ACC112 (cell line): ENCODE data around the gene FARSB.

Experiments
- H2AFZ ChIP-seq: fragments of 200-600 bp; sonication (generic); one replicate; pipeline ENCODE4 v1.6.0; 2017; ENCODE audit warnings: antibody characterized with exemption, low read length; ENCODE audit not compliant: unreplicated experiment
- H3K27ac ChIP-seq: fragments of 200-600 bp; sonication (generic); 2 replicates; pipeline ENCODE4 v1.5.1; 2014; ENCODE audit warnings: low read depth, mild to moderate bottlenecking, antibody characterized with exemption, low read length, moderate library complexity
- H3K27me3 ChIP-seq: fragments of 200-600 bp; sonication (generic); 2 replicates; pipeline ENCODE4 v1.6.1; 2014; ENCODE audit warnings: mild to moderate bottlenecking, antibody characterized with exemption, low read length, moderate library complexity, mixed read lengths; ENCODE audit not compliant: insufficient read depth
- H3K36me3 ChIP-seq: fragments of 200-600 bp; sonication (generic); 2 replicates; pipeline ENCODE4 v1.6.1; 2016; ENCODE audit warnings: mild to moderate bottlenecking, antibody characterized with exemption, low read length, moderate library complexity, mixed read lengths; ENCODE audit not compliant: insufficient read depth
- H3K4me1 ChIP-seq: fragments of 200-600 bp; sonication (generic); one replicate; pipeline ENCODE4 v1.6.1; 2016; ENCODE audit warnings: low read length, mixed read lengths; ENCODE audit not compliant: insufficient read depth, unreplicated experiment, control insufficient read depth
- H3K4me3 ChIP-seq: fragments of 200-600 bp; sonication (generic); 2 replicates; pipeline ENCODE4 v1.5.1; 2014; ENCODE audit warnings: mild to moderate bottlenecking, low read depth, low read length
- H3K79me2 ChIP-seq: fragments of 200-600 bp; sonication (generic); one replicate; pipeline ENCODE4 v1.6.0; 2016; ENCODE audit warnings: low read length; ENCODE audit not compliant: control insufficient read depth, unreplicated experiment, insufficient read depth

The FARSB gene

GRCh38 chr2:222525811-222526210 lies 130.1 kb downstream of the FARSB start:
- H3K27me3 ChIP-seq = no peaks in the 10 kb centered on the region; the same call in 1 of the 2 replicates

GRCh38 chr2:222523783-222524544 lies 131.9 kb downstream of the FARSB start:
- Histone ChIP-seq H3K4me1 (no peaks in the 10 kb centered on the region), H3K36me3 (no peaks in the 10 kb centered on the region), H2AFZ (no peak overlapping the region)

More at GRCh38 chr2:222525811-222526210, 130.1 kb downstream of the FARSB start:
- Histone ChIP-seq H3K36me3 (no peaks in the 10 kb centered on the region), H3K27ac (no peak overlapping the region), H2AFZ (no peak overlapping the region), H3K79me2 (no peaks in the 10 kb centered on the region), H3K4me1 (no peaks in the 10 kb centered on the region), H3K4me3 (no peak overlapping the region)

GRCh38 chr2:222522082-222522481 lies 133.8 kb downstream of the FARSB start:
- Histone ChIP-seq H3K36me3 (no peaks in the 10 kb centered on the region), H3K27me3 (peaks cover 6% of the 10 kb centered on the region; the same call in 1 of the 2 replicates), H3K4me3 (no peak overlapping the region), H3K27ac (no peak overlapping the region), H3K4me1 (no peaks in the 10 kb centered on the region), H3K79me2 (no peaks in the 10 kb centered on the region), H2AFZ (no peak overlapping the region)

More at GRCh38 chr2:222523783-222524544, 131.9 kb downstream of the FARSB start:
- Histone ChIP-seq H3K4me3 (no peak overlapping the region), H3K79me2 (no peaks in the 10 kb centered on the region), H3K27ac (no peak overlapping the region), H3K27me3 (no peaks in the 10 kb centered on the region)

GRCh38 chr2:222521099-222521498 lies 134.8 kb downstream of the FARSB start:
- H3K4me1 ChIP-seq = no peaks in the 10 kb centered on the region
- H3K27ac ChIP-seq = no peak overlapping the region
- no peak overlapping the region for H3K4me3 ChIP-seq
- H2AFZ ChIP-seq = no peak overlapping the region
- H3K27me3 ChIP-seq = peaks cover 9% of the 10 kb centered on the region; the same call in 1 of the 2 replicates
- no peaks in the 10 kb centered on the region for H3K36me3 ChIP-seq
- H3K79me2 ChIP-seq = no peaks in the 10 kb centered on the region
